LHCN-M2 (cell line): ENCODE results near the gene KATNAL1. TPM values are rescaled to one million over a fixed set of nuclear protein-coding genes. Genes with fewer than 3 reads are reported as not detected.
A peak's percentile ranks its signal among the peaks of the same experiment; 100 is the strongest.
"Not testable (repeated sequence)": the region's sequence is repeated elsewhere in the genome, so short reads cannot be mapped to it uniquely, and the experiment has no call there.

Source experiments
- DNase-seq: peaks from one replicate; pipeline ENCODE4 v3.0.0-alpha.2; 2012; ENCODE audit warnings: low read depth
- total RNA-seq: library from RNA; depleted of rRNA; stranded (reverse); fragments of >200 nt; gene quantifications from 2 replicates; pipeline ENCODE4 v1.2.3, GENCODE V29; 2014

KATNAL1 gene
- total RNA-seq, 1 experiment from 2014 or later: 26.7 TPM

DNA sequence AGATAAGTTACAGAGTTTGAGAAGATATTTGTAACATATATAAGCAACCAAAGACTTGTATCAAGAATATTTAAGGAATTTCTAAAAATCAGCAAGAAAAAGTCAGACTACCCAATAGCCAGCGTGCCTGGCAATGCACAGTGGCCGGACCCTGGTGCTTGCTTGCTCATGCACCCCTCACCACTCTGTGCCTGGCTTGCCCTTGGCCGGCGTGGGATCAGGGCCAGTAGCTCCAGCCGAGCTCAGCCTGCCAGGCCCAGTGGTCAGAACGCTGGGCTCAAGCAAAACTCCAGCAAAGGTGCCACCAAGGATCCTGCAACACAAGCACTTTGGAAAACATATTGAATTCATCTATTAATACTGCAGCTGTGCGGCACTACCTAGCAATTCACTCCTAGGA is 95.1 kb downstream of the KATNAL1 start:
- no peak for DNase-seq

DNA sequence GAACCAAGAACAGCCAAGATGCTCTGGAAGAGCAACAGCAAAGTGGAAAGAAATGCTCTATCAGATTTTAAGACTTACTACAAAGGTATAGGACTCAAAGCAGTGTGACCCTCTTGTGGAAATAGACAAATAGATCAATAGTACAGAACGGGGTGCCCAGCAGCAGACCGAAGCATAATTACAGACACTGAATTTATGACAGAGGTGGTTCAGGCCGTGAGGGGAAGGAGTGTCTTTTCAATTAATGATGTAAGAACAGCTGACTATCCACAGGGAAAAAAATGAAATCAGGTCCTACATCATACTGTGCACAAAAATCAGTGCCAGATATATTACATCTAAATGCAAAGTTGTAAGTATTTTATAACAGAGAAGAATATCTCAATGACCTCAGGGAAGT is 95.6 kb downstream of the KATNAL1 start:
- no peak for DNase-seq

GRCh38 chr13:30204564-30204963 is 102.8 kb downstream of the KATNAL1 start:
- DNase-seq: no peak

DNA sequence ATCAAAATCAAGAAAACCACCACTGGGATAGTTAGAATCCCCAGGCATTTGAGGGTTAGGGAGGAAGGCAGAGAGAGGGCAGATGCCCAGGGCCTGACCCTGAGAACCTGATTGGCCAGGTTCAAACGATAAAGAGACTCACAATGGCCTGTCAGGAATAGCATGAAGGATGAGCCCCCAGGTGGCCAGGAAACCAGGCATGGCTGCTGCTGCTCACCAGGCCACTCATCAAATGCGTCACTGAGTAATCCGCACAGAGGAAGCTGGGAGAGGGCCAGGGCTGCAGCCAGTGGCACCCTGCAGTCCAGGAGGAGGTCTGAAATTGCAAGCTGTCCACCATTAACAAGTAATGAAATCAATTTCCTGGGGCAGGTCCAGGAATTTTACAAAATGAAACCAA is 111.3 kb downstream of the KATNAL1 start:
- DNase-seq: peak; percentile 82

- DNase-seq: no peak
Measured at GRCh38 chr13:30194906-30195305, 112.4 kb downstream of the KATNAL1 start.

DNA sequence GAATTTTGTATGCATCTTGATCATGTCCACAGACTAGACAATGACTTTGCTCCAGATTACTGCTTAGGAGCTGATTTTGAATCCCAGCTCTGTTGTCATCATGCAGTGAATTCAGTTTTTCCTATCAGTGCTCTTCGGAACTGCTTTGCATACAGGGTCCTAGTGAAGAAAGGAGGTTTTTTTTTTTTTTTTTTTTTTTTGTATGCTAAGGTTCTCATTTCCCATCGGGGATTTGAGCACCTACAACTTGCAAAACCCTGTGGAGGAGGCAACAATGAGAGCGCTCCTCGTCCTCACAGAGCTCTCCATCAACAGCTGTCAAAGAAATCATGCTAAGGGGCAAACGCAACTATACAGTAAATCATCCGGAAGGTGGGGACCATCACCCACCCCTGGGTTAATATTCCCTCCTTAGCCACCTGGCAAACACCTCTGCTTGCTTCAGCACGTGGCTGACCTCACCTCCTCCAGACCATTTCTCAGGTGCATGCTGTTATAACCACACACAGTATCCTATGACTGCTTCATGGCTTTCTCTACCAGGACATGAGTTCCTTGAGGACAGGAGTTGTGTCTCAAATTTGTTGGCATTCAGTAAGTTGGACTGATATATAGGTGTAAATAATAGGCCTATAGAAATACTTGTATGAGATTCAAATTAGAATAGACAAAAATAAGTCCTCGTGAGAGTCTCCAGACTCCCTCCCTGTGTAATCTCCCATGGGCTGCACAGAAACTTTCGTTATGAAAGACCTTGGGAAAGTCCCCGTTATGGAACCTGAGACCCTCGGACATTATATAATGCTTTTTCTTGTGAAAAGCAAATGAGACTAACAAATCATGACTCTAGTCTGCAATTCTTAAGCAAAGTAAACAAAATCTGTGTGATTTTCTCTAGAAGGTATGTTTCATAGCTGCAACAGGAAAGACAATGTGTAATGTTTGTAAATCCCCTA is 113.8 kb downstream of the KATNAL1 start:
- no peak for DNase-seq

DNA sequence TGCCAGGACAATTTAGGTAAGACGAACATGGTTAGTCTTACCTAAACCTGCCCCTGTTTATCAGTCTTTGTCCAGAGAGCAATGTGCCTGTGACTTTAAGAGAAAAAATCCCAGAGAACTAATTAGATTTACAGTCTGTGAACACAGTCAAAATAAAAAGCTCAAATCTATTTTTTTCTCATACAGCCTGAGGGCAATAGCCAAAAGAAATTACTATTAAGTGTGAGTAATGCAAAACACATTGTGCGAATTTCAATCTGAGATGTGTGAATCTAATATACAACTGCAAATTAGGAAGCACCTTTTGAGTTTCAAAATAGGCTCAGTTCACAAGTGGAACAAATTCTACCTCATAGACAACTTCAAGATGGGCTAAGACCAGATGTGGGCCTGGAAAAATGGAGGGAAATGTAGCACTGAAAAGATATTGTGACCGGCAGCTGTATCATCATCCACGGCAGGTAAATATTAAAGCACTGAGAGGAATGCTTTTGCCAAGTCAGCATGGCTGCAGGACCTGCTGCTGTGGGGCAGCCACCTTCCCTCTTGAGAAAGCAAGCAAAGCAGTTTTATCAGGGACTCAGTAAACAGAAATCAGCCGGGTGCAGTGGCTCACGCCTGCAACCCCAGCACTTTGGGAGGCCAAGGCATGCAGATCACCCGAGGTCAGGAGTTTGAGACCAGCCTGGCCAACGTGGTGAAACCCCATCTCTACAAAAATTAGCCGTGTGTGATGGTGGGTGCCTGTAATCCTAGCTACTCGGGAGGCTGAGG is 114.8 kb downstream of the KATNAL1 start:
- no peak for DNase-seq

GRCh38 chr13:30191491-30192100 is 115.8 kb downstream of the KATNAL1 start:
- peak; percentile 62 for DNase-seq

DNA sequence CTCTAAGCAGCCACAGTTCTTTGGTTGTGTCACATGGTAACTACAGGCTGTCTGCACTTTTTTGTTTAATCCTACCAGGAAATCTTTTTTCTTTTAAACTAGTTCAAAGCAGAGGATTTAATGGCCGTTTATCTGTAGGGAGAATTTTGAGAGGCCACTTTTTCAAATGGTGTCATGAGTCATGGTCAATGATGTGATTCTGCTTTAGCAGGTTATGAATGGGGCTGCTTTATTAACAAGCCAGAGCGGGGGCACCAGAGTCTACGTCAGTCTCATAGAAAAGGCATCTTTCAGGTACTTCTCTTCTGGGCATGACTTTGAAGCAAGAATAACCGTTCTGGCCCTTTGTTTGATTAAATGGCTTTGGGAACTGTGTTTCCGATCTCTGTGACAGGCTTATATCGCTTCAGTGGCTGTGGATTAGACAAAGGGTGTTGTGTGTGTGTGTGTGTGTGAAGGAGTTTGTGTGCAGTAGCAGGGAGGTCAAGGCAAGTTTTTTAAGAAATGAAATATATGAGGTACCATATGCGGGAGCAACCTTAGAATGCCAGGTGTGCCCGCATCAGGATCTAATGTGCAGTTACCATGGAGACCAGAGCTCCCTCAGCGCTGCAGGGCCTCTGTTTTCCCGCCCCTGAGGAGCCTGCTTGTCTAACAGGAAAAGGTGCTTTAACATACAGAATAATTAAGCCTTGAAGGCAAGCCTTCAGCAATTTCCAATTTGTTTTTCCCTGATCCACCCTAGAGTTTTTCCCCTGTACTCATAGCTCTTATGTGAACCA is 120.5 kb downstream of the KATNAL1 start:
- DNase-seq: no peak

DNA sequence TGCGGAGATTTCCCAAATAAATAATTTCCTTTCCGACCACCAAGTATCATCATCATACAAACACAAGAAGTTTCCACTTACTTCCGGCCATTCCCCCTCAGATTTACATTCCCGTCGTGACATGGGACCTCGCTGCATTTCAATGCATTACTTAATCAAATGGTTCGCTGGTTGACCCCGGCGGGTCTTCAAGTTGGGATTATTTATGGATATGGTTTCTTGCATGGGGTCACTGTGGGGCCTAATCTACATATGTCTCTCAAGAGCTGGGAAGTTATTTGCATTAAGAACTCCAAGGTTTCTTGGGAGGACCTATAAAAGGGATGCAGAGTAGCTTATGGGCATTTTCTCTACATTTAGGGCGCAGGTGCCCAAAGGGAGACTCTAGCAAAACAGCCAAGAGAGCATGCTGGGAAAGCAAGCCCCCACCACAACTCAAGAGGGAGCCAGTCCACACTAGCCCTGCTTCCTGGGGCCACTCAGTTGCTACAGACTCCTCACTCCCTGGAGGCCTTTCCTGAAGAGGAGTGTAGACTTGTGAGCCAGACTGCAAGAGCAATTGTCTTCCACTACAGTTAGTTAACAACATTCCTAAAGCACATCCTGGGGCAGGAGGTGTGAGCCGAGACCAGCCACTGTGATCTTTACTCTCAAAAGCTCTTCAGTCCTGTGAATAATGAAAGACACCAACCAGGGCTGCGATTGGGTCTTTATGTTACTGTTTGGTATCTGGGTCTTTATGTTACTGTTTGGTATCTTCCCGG is 125.3 kb downstream of the KATNAL1 start:
- no peak for DNase-seq

- no peak for DNase-seq
Measured at GRCh38 chr13:30179597-30180276, 127.6 kb downstream of the KATNAL1 start.

DNA sequence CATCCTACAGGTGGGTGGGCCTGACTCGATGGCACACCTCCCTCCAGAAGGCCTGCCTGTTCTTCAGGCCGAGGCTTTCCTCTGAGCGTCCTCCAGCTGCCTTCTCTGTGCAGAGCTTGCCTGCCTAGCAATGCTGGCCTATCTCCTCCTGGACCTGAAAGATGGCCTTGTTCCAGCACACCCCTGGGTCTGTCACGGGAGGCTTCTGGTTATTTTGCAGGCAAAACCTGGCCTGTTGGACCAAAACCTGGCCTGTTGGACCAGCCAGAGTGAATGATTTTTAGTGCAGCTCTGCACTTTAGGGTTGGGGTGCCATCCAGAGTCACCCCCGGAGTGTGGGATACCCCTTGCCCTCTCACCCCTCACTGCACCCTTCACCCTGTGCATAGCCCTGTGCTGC is 128.4 kb downstream of the KATNAL1 start:
- DNase-seq: no peak

- DNase-seq: no peak
Measured at GRCh38 chr13:30175166-30175565, 132.2 kb downstream of the KATNAL1 start.

GRCh38 chr13:30174250-30174649 is 133.1 kb downstream of the KATNAL1 start:
- not testable (repeated sequence) for DNase-seq

DNA sequence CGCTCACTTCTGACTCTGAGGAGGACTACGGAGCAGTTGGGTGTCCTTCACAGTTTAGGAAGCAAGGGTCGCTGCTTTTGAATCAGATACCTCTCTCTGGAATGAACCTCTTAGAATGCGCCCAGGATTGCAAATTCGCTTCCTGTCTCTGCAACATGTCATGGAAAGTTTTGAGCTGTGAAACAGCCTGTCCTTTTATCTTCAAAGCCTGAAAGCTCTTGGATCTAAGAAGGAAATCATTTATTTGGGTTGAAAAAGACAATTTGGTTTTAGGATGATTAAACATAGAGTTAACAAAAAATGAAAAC is 134.1 kb downstream of the KATNAL1 start:
- DNase-seq: no peak

DNA sequence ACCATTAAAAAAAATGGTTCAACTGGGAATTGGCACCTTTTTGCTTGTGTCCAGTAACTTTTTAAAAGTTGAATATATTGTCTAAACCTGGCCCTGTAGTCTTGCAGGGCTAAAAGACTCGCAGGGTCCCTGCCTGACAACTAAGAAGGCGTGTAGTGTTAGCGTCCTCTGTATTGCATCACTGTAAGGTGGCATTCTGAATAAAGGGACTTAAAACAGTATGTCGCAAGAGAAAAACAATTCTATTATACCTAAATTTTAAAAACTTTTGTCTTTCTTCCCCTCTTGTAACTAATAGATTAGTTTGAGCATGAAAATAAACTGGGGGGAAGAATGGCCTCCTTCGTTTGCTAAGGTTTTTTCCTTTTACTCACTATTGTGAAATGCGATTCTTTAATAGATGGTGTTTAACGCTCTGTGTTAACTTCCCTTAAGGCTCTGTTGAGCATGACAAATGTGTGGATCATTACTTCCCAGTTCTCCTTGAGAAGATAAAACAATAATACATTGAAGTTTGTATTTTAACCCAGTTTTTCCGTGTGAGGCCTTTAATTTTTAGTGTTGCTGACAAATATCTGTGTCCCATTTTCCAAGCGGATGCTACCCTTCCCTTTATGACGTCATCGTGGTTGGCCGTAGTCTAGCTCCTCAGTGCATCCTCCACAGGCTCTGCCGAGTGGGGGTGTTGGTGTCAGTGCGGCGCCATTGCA is 134.6 kb downstream of the KATNAL1 start:
- no peak for DNase-seq

- DNase-seq: no peak
Measured at GRCh38 chr13:30170569-30170968, 136.8 kb downstream of the KATNAL1 start.

GRCh38 chr13:30169442-30169841 is 137.9 kb downstream of the KATNAL1 start:
- DNase-seq: no peak

GRCh38 chr13:30165796-30166195 is 141.6 kb downstream of the KATNAL1 start:
- DNase-seq: peak; percentile 45

DNA sequence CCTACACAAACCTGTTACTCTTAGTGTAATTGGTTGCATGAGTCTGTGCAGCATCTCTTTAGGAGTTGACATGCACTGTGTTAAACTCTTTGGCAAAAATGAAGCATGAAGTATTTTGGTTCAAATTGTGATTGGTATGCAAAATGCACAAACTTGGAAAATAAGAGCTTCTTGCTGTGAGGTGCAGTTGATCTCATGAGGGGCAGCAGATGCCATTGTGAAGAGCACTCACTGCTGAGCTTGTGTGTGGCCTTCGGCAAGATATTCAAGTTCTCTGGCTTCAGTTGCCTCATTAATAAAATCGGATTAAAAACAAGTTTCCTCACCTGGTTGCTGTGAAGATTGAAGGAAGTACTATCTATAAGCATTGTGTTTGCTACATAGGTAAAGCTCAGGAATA is 142.3 kb downstream of the KATNAL1 start:
- DNase-seq: no peak
